Cardiac muscle cell (in vitro differentiated cells and primary cell): ENCODE results near the gene ADGRF1. TPM values are rescaled to one million over a fixed set of nuclear protein-coding genes. Genes with fewer than 3 reads are reported as not detected.

Source experiments
- DNase-seq, 2 donors: peaks; one replicate each; pipeline versions ENCODE4 v3.0.0 to v3.0.0-alpha.2; 2010 to 2017; ENCODE audit warnings: low read depth in 1 of 2, low spot score in 1 of 2
- H3K27ac ChIP-seq: fragments of 200-600 bp; sonication (generic); 2 replicates; pipeline ENCODE4 v1.5.1; 2016
- H3K27me3 ChIP-seq: fragments of 200-600 bp; sonication (generic); 2 replicates; pipeline ENCODE4 v1.6.0; 2016; ENCODE audit warnings: control low read depth
- H3K36me3 ChIP-seq: fragments of 200-600 bp; sonication (generic); 2 replicates; pipeline ENCODE4 v1.5.1; 2016; ENCODE audit warnings: control low read depth
- H3K4me1 ChIP-seq: fragments of 200-600 bp; sonication (generic); 2 replicates; pipeline ENCODE4 v1.8.1; 2017; ENCODE audit warnings: low read depth, mild to moderate bottlenecking, mixed run types
- H3K4me3 ChIP-seq: fragments of 200-600 bp; sonication (generic); 2 replicates; pipeline ENCODE4 v1.5.1; 2016; ENCODE audit warnings: mild to moderate bottlenecking
- H3K9me3 ChIP-seq: fragments of 200-600 bp; sonication (generic); 2 replicates; pipeline ENCODE4 v1.5.1; 2017; ENCODE audit warnings: low read depth, mild to moderate bottlenecking, control low read depth
- polyA plus RNA-seq: library from polyadenylated mRNA; unstranded; fragments of >200 nt; fragmentation: Nextera tagmentation; extraction: Ambion mirVana; gene quantifications from 2 replicates; pipeline ENCODE4 v1.2.1, GENCODE V29; 2016
- total RNA-seq: library from RNA; depleted of rRNA; stranded (reverse); fragments of >200 nt; gene quantifications from 2 replicates; pipeline ENCODE4 v1.2.3, GENCODE V29; 2016
- TF ChIP-seq, protein P1 (sequence below): IDR thresholded peaks from 2 replicates; pipeline ENCODE4 v1.5.1; 2012; ENCODE audit warnings: low read depth, mild to moderate bottlenecking, low read length

The ADGRF1 gene
- total and polyA plus RNA-seq, 2 experiments from 2014 or later = not detected

DNA sequence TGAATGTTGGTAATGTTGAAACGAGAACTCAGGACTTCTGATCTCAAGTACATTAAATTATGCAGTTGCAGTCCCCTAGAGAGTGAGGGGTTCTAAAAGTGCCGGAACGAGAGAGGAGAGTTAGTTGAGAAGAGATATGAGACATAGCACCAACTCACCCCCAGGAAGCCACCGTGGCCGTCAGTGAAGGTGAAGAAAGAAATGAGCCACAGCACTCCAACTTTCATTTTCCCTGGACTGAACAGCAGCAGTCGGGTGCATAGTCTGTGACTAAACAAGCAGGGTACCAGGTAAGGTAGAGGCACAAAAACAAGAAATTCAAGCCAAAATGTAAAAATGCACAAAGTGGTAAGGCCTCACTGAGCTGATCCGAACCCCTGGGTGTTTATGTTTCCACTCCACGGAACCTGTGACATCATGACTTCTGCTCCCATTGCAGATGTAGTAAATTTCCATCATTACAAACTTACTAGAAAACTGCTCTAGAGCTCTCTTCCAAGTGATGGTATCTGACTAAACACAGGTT is 13.2 kb downstream of the ADGRF1 start:
- H3K4me3 ChIP-seq = no peak overlapping the region
- no peak overlapping the region for H3K27ac ChIP-seq
- H3K9me3 ChIP-seq = no peaks in the 10 kb centered on the region
- no peaks in the 10 kb centered on the region for H3K36me3 ChIP-seq
- TF ChIP-seq, protein P1, sequence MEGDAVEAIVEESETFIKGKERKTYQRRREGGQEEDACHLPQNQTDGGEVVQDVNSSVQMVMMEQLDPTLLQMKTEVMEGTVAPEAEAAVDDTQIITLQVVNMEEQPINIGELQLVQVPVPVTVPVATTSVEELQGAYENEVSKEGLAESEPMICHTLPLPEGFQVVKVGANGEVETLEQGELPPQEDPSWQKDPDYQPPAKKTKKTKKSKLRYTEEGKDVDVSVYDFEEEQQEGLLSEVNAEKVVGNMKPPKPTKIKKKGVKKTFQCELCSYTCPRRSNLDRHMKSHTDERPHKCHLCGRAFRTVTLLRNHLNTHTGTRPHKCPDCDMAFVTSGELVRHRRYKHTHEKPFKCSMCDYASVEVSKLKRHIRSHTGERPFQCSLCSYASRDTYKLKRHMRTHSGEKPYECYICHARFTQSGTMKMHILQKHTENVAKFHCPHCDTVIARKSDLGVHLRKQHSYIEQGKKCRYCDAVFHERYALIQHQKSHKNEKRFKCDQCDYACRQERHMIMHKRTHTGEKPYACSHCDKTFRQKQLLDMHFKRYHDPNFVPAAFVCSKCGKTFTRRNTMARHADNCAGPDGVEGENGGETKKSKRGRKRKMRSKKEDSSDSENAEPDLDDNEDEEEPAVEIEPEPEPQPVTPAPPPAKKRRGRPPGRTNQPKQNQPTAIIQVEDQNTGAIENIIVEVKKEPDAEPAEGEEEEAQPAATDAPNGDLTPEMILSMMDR = no peak
- no peaks in the 10 kb centered on the region for H3K4me1 ChIP-seq
- DNase-seq = no peak
- H3K27me3 ChIP-seq = no peaks in the 10 kb centered on the region

DNA sequence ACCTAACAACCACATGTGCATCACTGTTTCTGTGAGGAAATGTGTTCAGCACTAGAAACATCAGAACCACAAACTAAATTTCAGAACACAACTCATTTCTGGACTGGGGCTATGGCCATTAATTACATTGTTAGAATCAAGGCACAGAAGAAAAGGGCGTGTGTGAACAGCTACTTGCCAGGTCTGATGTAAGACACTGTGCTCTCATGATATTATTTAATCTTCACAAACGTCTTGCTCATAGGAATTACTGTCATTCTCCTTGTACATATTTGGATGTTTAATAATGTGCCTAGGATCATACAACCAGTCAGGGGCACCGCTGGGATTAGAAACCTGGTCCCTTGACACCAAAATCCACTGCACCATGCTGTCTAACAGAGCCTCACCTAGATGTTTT is 14.8 kb downstream of the ADGRF1 start:
- DNase-seq = no peak
- Histone ChIP-seq H3K9me3 (no peaks in the 10 kb centered on the region), H3K27ac (no peak overlapping the region), H3K36me3 (no peaks in the 10 kb centered on the region), H3K27me3 (no peaks in the 10 kb centered on the region), H3K4me3 (no peak overlapping the region), H3K4me1 (no peaks in the 10 kb centered on the region)
- TF ChIP-seq, protein P1 = no peak

DNA sequence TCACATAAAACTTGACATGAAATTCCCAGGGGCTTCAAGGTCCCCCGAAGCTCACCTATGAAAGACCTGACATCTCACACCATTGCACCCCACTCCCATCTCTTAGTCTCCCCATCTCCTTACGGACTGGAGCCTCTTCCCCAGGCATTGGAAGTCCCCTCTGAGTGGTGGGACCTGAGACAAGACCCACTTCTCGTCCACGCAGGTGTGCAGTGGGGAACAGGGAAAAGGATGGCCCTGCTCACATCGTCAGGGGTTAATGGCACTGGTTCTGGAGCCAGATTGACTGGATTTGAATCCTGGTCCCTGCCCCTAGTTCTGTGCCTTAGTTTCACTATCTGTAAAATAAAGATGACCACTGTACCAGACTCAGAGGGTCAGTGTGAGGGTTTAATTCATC is 15.5 kb downstream of the ADGRF1 start:
- Histone ChIP-seq H3K27ac (no peak overlapping the region), H3K27me3 (no peaks in the 10 kb centered on the region), H3K9me3 (no peaks in the 10 kb centered on the region), H3K36me3 (no peaks in the 10 kb centered on the region), H3K4me3 (no peak overlapping the region), H3K4me1 (no peaks in the 10 kb centered on the region)
- TF ChIP-seq, protein P1 = no peak
- no peak for DNase-seq

DNA sequence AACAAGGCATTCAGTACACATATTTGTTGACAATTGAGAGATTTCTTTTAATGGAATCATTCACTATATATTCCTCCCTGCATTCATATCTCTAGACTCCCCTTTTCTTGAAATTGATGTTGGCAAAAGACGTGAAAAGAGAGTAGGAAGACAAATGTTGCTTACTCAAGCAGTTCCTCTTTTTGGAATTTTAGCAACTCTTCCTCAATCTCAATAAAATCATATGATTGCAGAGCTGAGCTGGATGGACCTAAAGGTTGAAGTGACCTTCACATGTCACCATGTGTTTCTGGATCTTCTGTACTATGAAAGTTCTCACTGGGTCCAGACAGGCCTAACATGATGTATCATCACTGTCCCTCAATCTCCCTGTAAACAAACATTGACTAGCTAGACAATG is 18.6 kb downstream of the ADGRF1 start:
- H3K36me3 ChIP-seq = no peaks in the 10 kb centered on the region

DNA sequence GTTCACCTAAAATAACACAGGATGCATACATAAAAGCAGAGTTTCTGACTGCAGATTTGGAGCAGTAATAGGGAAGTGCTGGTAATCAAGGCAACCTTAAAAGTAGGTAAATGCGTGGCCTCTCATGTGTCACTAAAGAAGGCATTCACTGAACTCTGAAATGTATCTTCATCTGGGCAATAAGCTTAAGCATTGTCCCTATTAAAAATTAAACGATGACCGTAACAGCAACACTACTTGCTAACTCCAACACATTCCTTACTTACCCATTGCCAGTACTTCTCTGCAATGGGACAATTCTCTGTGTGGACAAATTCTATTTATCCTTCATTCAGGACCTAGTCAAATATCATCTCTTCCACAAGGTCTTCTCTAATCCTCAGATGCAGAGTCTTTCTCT is 19.9 kb downstream of the ADGRF1 start:
- Histone ChIP-seq H3K4me1 (no peaks in the 10 kb centered on the region), H3K36me3 (no peaks in the 10 kb centered on the region), H3K27me3 (no peaks in the 10 kb centered on the region), H3K9me3 (no peaks in the 10 kb centered on the region), H3K27ac (no peak overlapping the region), H3K4me3 (no peak overlapping the region)
- TF ChIP-seq, protein P1 = no peak
- no peak for DNase-seq

More for the DNA sequence above, 18.6 kb downstream of the ADGRF1 start:
- Histone ChIP-seq H3K27ac (no peak overlapping the region), H3K4me1 (no peaks in the 10 kb centered on the region), H3K27me3 (no peaks in the 10 kb centered on the region), H3K4me3 (no peak overlapping the region), H3K9me3 (no peaks in the 10 kb centered on the region)
- TF ChIP-seq, protein P1 = no peak
- no peak for DNase-seq

DNA sequence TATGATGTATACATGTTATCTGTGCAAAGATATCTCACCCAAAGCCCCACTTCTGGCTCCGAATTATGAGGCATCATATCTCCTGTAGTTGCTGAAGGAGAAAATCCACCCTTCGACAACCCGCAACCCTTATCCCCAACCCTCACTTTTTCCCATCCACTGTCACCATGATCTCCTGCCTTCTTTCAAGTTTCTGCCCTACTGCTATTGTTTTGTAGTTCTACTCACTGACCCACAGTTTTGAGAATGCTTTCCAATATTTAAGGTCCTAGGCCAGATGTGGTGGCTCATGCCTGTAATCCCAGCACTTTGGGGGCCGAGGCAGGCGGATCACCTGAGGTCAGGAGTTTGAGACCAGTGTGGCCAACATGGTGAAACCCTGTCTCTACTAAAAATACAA is 22.2 kb downstream of the ADGRF1 start:
- H3K9me3 ChIP-seq = no peaks in the 10 kb centered on the region
- H3K4me1 ChIP-seq = peaks cover 3% of the 10 kb centered on the region
- no peak overlapping the region for H3K27ac ChIP-seq
- TF ChIP-seq, protein P1 = no peak
- no peak overlapping the region for H3K4me3 ChIP-seq
- no peaks in the 10 kb centered on the region for H3K27me3 ChIP-seq
- no peak for DNase-seq
- no peaks in the 10 kb centered on the region for H3K36me3 ChIP-seq
